Measurements from ENCODE around the gene NOG.

GRCh38 chr17:56624309-56624708 lies 30.8 kb downstream of the NOG start:
- TF ChIP-seq CTCF (conservative IDR thresholded peaks at IDR 0.05; ENCODE audit: low read length): no peak
- no peak for TF ChIP-seq EZH2phosphoT487 (IDR thresholded peaks at IDR 0.05; ENCODE audit: borderline replicate concordance)

Data from Loucy (cell line).